Adipose tissue (tissue), 3 donors: Measurements from ENCODE around the gene EFNA2. TPM values are rescaled to one million over a fixed set of nuclear protein-coding genes. Genes with fewer than 3 reads are reported as not detected.
"Not testable (repeated sequence)": the region's sequence is repeated elsewhere in the genome, so short reads cannot be mapped to it uniquely, and the experiment has no call there.

Experiments used
- H3K27ac ChIP-seq: one replicate; pipeline ENCODE4 v1.5.1; 2013; ENCODE audit warnings: low read depth, low read length
- WGBS, 3 donors: extraction: QIAGEN DNeasy Blood & Tissue Kit; methylation state at CpG; one replicate each; pipeline ENCODE4 v1.1.7; 2013; 5-methylcytosine and 5-hydroxymethylcytosine counted together
- polyA plus RNA-seq, 3 donors: library from polyadenylated mRNA; stranded (reverse); fragments of 200-250 nt; gene quantifications; one replicate each; pipeline ENCODE4 v1.2.3, GENCODE V29; 2013
- donor health status: healthy with polysubstance abuse.
- donor health status: Bipolar disorder and iron deficiency.
- donor health status: healthy.

EFNA2 gene
- polyA plus RNA-seq, 3 donors: not detected

DNA sequence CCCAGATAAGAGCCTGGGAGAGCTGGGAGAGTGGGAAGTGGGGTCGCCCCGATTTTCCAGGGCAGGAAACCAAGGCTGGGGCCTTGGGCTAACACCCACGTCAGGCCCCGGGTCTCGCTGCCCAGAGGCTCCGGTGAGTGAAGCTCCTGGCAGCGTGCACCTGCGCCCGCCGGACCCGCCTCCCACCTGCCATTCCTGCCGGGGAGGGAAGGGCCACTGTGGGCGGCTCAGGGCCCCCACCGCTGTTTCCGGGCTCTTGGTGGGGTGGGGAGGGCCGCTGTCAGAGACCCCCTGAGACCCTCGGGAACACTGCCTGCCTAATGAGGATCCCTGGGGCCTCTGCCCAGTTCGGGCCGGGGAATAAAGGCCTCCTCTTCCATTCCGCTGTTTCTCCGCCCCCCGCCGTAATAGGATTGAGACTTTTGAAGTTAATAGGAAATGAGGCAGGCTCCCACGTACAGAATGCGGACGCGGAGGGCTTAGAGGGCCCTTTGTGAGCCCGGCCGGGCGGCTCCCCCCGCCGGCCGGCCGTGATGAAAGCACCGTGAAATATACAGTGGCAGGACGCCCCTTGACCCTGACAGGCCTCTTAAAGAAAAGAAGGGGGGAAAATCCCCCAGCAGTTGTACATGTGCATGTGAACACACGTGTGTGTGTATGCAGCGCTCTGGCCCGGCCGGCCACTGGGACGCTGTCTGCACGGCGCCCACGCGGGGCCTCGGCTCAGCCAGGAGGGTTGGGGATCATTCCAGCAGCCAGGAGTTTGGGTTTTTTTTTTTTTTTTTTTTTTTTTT is 33.2 kb downstream of the EFNA2 start:
- 31 to 45% (median 38%) methylated on average over 45 to 46 of the region's 46 CpGs for WGBS, 3 donors
- H3K27ac ChIP-seq: no peak overlapping the region

GRCh38 chr19:1320282-1320650 is 34.6 kb downstream of the EFNA2 start:
- WGBS, 3 donors: 94 to 97% (median 94%) methylated on average over 3 of the region's 3 CpGs
- not testable (repeated sequence) for H3K27ac ChIP-seq

- 82 to 88% (median 85%) methylated on average over 9 of the region's 9 CpGs for WGBS, 3 donors
Observed at GRCh38 chr19:1321539-1321938, 35.9 kb downstream of the EFNA2 start.

DNA sequence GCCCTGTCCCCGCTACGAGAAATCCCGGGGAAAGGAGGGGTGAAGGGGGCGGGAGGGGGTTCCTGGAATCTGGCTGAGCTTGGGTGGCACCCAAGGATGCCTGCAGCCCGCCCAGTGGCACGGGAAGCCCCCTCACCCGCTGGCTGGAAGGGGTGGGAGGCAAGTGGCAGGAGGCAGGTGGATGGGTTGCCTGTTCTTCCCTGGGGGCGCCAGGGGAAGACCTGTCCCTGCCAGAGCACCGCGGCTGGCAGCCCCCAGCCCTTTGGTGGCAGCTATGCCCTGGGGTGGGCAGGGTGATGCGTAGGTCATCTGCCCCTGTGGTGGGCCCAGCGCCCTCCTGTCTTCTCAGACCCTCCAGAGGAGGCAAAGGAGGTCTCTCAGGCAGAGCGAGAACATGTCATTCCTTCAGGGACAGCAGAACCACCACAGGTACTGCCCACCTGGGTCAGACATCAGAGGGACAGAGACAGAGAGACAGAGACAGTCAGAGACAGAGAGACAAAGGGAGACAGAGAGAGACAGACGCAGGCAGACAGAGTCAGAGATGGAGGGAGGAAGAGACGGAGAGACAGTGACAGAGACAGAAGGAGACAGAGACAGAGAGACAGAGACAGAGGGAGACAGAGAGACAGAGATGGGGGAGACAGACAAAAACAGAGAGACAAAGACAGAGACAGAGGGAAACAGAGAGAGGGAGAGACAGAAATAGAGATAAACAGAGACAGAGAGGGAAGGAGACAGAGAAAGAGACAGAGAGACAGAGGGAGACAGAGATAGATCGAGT is 36.7 kb downstream of the EFNA2 start:
- 87 to 90% (median 90%) methylated on average over 16 of the region's 16 CpGs for WGBS, 3 donors
- no peak overlapping the region for H3K27ac ChIP-seq

More at GRCh38 chr19:1321539-1321938, 35.9 kb downstream of the EFNA2 start:
- H3K27ac ChIP-seq: no peak overlapping the region

- WGBS, 3 donors: 63 to 93% (median 76%) methylated on average over 11 to 12 of the region's 12 CpGs
- H3K27ac ChIP-seq: no peak overlapping the region
Observed at GRCh38 chr19:1324249-1324805, 38.7 kb downstream of the EFNA2 start.

DNA sequence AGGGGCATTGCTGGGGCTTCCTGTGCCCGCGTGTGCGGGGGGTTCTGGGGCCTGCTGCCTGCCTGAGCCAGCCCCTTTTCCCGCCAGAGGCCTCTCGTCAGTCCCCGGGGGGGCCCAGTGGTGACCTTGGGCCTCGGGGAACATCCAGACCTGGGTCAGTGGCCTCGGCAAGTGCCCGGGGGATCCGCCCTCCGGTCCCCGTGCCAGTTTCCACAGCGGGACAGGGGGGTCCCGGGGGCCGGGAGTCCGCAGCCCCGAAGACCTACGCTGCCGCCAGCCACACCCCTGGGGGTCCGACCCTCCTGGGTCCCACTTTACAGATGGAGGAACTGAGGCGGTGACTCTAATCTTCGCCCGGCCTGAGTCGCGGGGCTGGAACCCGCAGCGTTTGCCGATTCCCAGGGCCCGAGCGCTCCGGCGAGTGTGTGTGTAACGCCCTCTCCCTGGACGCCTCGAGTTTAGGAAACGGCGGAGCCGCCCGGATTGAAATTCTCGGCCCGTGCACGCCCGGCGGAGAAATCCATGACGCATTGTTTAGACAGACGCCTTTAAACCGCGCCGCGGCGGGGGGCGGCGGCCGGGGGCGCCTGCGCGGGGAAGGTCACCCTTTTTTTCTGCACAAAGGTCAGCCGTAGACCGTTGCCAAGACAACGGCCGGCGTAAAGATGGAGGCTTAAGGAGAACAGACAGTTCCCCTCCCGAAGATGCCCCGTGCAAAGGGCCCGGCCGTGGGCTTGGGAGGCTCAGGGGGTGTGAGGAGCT is 39.3 kb downstream of the EFNA2 start:
- no peak overlapping the region for H3K27ac ChIP-seq
- 1 to 4% (median 2%) methylated on average over 65 to 66 of the region's 66 CpGs for whole genome bisulfite sequencing, 3 donors

- WGBS, 3 donors: 79 to 82% (median 82%) methylated on average over 37 to 38 of the region's 38 CpGs
- no peak overlapping the region for H3K27ac ChIP-seq
Observed at GRCh38 chr19:1325568-1326294, 40.1 kb downstream of the EFNA2 start.

- no peak overlapping the region for H3K27ac ChIP-seq
- WGBS, 3 donors: 73 to 83% (median 82%) methylated on average over 12 to 14 of the region's 14 CpGs
Observed at GRCh38 chr19:1327125-1327524, 41.5 kb downstream of the EFNA2 start.

DNA sequence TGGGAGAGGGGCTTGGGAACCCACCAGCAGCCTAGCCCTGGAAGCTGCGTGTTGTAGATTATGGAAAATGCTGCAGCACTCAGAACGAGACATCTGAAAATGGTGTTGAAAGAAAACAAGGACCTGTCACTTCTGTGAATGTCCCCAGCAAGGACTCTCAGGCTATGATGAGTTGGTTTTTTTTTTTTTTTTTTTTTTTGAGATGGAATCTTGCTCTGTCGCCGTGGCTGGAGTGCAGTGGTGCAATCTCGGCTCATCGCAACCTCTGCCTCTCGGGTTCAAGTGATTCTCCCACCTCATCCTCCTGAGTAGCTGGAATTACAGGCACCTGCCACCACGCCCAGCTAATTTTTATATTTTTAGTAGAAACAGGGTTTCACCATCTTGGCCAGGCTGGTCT is 46.5 kb downstream of the EFNA2 start:
- WGBS, 3 donors: 70 to 91% (median 88%) methylated on average over 6 to 8 of the region's 8 CpGs
- not testable (repeated sequence) for H3K27ac ChIP-seq

DNA sequence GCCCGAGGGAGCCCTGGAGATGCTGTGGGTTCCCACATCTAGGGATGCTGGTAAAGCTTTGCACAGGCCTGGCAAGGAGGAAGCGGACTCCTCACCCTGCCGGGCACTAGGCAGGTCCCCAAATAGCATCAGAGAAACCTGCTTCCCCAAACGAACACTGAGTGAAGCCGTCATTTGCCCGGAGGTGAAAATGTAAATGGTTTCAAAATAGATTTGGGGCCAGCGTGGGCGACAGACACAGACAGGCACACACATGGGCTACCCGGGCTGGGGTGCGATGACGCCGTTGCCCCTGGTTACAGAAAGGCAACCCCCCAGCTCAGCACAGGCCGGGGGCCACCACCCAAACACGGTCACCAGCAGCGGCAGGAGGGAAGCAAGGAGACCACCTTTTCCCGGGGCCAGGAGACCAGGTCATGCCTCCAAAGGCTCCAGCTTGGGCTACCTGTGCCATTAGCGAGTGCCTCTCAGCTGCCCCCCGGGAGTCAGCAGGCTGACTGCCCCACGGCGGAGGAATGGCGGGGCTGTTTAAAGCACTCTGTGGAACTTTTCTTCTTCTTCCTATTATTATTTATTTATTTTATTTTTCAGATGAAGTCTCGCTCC is 50.5 kb downstream of the EFNA2 start:
- no peak overlapping the region for H3K27ac ChIP-seq
- WGBS, 3 donors: 83 to 86% (median 85%) methylated on average over 21 to 22 of the region's 22 CpGs

- no peak overlapping the region for H3K27ac ChIP-seq
- 80 to 82% (median 81%) methylated on average over 27 to 28 of the region's 28 CpGs for WGBS, 3 donors
Observed at GRCh38 chr19:1340681-1341469, 55.2 kb downstream of the EFNA2 start.

DNA sequence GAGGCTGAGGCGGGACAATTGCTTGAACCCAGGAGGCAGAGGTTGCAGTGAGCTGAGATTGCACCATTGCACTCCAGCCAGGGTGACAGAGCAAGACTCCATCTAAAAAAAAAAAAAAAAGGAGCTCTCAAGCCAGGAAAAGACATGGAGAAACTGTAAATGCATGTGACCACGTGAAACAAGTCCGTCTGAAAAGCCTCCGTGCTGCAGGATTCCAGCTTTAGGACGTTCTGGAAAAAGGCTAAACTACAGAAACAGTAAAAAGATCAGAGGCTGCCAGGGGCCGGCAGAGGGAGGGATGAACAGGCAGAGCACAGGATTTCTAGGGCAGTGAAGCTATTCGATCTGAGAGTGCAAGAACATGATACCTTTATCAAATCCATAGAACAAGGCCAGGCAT is 57.4 kb downstream of the EFNA2 start:
- H3K27ac ChIP-seq: no peak overlapping the region
- WGBS, 3 donors: 36 to 65% (median 49%) methylated on average over 7 of the region's 7 CpGs

GRCh38 chr19:1349211-1349610 is 63.5 kb downstream of the EFNA2 start:
- 80 to 92% (median 90%) methylated on average over 18 of the region's 18 CpGs for WGBS, 3 donors
- H3K27ac ChIP-seq: no peak overlapping the region

DNA sequence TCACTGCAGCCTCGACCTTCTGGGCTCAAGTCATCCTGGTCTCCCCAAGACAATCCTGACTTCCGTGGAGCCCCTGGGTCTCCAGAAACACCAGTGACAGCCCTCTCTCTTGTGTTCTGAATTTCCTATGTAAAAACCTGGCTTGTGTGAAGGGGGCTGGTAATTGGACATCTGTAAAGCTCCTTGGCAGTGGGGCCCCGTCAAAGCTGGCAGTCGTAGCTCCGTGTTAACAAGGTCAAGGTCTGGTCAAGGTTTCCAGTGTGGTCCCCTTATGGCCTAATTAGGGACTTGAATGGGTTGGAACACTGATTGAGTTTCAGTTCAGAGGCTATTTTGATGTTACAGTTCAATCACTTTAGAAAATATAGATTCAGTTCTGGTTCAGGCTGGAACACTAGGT is 65.2 kb downstream of the EFNA2 start:
- H3K27ac ChIP-seq: no peak overlapping the region
- 42 to 72% (median 58%) methylated on average over 5 of the region's 5 CpGs for WGBS, 3 donors
